GM21576 (cell line): Measurements from ENCODE around the gene KCNF1.

Experiments used
- ATAC-seq: cut with Tn5 transposase; IDR thresholded peaks from one replicate; pipeline ENCODE4 v1.9.1; 2021; ENCODE audit warnings: mild to moderate bottlenecking, moderate library complexity; ENCODE audit not compliant: unreplicated experiment

Gene KCNF1

GRCh38 chr2:10901160-10901939 lies 10.4 kb upstream of the KCNF1 start:
- ATAC-seq = no peak

GRCh38 chr2:10903861-10904210 lies 7.9 kb upstream of the KCNF1 start:
- ATAC-seq = no peak

GRCh38 chr2:10904455-10904854 lies 7.3 kb upstream of the KCNF1 start:
- ATAC-seq = no peak

DNA sequence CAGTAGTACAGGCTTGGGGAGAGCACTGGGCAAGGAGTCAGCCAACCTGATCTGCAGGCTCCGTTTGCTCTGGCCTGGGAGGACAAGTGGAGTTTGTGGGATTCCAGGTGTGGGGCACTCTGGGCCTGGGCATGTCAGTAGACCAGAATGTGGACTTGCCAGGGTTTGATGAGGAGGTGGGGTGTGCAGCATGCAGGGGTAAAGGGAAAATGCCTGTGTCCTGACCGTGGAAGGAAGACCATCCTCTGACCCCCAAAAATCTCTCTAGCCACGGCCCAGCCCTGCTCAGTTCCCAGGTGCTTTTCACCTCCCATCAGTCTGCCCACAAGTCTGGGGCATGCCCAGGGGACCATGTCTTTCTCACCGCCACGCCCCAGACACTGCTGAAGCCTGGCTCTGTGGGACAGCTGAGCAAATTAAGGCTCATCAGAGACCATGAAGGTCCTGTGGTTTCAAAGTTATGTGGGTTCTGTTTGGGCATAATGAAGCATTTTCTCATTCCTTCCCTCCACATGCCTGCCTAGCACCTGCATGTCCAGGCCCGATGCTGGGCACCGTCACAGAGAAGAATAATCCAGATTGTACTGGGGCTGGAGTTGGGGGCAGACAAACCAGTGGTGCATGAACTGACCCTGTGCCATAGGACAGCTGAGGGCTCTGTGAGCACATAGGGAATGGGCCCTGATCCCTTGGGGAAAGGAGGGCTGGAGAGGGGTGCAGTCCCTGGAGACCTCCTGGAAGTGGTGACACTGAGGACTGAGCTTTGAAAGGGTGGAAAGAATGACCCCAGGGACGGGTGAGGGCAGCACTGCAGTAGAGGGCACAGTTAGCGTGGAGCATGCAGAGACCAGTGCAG lies 6.5 kb upstream of the KCNF1 start:
- ATAC-seq = no peak

DNA sequence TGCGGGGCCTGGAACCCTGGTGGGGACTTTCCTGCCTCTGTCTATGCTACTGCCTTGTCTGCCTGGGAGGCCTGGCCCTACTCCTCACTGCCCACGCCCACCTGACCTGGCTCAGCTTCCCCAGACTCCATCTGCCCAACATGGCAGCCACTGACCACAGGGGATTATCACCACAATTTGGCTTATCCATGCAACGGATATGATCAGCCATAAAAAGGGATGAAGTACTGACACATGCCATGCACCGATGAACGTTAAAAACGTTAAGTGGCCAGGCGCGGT lies 5.9 kb upstream of the KCNF1 start:
- no peak for ATAC-seq

DNA sequence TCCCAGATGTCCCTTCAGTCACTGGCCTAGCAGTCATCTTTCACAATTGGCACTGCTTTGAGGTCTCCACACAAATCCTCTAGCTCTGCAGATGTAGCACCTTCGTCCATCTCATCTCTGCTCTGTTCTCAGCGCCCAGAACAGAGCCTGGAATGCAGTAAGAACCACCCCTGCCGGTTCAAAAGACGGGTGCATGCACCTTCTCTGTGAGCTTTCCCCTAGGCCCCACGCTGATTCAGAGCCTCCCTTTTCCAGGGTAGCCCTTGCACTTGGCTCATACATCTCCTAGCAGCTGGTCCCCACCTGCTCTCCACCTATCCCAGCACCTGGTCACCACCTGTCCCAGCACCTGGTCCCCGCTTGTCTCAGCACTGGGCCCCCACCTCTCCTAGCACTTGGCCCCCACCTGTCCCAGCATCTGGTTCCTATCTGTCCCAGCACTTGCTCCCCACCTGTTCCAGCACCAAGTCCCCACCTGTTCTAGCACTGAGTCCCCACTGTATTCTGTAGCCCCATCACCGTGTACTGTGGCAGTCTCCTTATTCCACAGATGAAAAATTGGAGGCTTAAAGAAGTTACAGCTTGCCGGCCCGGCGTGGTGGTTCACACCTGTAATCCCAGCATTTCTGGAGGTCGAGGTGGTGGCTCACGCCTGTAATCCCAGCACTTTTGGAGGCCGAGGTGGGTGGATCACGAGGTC lies 4.7 kb upstream of the KCNF1 start:
- ATAC-seq = no peak

GRCh38 chr2:10908195-10908594 lies 3.5 kb upstream of the KCNF1 start:
- no peak for ATAC-seq

- no peak for ATAC-seq
Measured at GRCh38 chr2:10909050-10909995, 2.4 kb upstream of the KCNF1 start.

DNA sequence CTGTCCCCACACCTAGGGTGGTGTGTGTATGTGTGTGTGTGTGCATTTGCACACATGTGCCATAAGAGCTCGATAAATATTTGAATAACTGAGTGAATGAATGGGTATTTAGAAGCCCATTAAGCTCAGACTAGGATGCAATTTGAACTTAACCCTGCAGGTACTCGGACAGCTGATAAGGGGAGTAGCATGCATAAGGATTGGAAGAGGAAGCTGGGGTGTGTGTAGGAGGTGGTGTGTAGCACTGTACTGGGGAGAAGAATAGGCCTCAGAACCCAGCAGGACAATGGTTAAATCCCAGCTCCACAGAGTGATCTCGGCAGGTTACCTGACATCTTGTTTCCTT lies 1.8 kb upstream of the KCNF1 start:
- ATAC-seq = no peak

DNA sequence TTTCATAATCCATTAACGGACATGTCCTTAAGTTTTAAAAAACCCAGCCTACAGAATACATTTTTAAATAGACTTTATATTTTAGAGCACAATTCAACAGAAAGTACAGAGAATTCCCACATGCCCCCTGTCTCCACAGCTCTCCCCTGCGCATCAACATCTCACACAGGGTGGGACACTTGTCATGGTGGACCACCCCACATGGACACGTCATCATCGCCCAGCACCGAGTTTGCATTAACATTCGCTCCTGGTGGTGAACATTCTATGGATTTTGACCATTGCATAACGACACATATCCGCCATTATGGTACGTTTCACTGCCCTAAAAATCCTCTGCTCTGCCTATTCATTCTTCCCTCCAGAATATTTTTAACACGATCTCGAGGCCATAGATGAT lies 1.1 kb upstream of the KCNF1 start:
- no peak for ATAC-seq

DNA sequence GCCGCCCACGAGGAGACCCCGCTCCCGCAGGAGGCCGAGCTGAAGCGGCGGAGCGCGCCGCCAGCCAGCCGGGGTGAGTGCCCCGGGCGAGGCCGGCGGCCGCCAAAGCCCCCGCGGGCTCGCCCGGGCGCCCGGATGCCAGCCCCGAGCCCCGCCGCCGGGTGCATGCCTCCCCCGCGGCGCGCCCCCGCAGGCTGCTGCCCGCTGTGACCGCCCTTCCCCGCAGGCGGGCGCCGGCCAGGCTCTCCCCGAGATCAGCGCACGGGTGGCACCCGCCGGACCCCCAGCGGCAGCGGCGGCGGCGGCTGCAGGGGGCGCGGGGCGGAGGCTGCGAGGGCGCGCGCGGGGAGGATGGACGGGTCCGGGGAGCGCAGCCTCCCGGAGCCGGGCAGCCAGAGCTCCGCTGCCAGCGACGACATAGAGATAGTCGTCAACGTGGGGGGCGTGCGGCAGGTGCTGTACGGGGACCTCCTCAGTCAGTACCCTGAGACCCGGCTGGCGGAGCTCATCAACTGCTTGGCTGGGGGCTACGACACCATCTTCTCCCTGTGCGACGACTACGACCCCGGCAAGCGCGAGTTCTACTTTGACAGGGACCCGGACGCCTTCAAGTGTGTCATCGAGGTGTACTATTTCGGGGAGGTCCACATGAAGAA lies 470 bp downstream of the KCNF1 start:
- no peak for ATAC-seq

DNA sequence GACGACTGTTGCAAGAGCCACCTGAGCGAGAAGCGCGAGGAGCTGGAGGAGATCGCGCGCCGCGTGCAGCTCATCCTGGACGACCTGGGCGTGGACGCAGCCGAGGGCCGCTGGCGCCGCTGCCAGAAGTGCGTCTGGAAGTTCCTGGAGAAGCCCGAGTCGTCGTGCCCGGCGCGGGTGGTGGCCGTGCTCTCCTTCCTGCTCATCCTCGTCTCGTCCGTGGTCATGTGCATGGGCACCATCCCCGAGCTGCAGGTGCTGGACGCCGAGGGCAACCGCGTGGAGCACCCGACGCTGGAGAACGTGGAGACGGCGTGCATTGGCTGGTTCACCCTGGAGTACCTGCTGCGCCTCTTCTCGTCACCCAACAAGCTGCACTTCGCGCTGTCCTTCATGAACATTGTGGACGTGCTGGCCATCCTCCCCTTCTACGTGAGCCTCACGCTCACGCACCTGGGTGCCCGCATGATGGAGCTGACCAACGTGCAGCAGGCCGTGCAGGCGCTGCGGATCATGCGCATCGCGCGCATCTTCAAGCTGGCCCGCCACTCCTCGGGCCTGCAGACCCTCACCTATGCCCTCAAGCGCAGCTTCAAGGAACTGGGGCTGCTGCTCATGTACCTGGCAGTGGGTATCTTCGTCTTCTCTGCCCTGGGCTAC lies 1.2 kb downstream of the KCNF1 start:
- ATAC-seq = no peak

DNA sequence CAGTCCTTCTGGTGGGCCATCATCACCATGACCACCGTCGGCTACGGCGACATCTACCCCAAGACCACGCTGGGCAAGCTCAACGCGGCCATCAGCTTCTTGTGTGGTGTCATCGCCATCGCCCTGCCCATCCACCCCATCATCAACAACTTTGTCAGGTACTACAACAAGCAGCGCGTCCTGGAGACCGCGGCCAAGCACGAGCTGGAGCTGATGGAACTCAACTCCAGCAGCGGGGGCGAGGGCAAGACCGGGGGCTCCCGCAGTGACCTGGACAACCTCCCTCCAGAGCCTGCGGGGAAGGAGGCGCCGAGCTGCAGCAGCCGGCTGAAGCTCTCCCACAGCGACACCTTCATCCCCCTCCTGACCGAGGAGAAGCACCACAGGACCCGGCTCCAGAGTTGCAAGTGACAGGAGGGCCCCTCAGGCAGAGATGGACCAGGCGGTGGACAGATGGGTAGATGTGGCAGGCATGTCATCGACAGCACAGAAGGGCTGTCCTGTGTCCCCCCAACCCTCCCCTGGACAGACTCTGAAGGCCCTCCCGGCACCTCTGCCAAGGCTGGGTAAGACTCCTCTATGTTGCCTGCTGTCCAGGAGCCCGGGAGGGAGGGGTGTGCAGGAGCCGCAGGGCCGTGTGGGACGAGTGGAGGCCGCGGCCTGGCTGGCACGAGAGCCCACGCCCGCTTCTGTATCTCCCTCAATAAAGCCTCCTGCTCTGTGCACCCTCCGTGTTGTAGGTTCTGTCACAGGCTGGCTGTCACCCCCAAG lies 2.0 kb downstream of the KCNF1 start:
- no peak for ATAC-seq

DNA sequence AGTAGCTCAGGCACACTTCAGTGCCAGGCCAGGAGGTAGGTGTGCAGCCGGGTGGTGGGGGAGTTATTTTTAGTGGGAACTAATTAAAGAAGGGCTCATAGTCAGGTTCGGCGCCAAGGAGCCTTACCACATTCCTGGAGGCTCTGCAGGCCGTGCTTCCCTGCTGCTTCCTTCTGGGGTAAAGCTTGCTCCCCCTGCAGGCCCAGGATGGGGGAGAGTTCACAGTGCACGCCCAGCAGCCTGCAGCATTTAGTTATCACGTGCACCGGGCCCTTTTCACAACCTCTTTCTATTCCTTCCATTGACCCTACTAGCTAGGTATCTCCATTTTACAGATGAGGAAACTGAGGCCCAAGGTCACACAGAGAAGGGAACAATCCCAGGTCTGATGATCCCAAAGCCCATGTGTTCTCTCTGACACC lies 2.5 kb downstream of the KCNF1 start:
- ATAC-seq = no peak

DNA sequence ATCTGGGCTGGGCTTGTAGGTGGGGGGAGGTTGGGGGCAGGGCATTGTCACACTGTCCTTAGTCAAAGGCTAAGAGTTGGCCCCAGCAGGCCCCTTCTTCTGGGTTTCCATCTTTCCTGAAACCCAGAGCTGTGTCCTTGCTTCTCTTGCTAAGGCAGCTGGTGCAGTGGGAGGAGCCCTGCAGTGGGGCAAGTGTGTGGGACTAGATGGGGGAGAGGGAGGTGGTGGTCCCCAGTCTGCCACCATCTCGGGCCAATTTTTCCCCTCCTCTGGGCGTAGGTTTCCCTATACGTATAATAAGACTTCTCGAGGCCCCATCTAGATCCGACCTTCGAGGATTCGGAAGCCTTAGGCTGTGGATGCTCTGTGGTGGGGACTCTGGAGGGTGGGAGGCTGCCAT lies 3.5 kb downstream of the KCNF1 start:
- ATAC-seq = no peak

DNA sequence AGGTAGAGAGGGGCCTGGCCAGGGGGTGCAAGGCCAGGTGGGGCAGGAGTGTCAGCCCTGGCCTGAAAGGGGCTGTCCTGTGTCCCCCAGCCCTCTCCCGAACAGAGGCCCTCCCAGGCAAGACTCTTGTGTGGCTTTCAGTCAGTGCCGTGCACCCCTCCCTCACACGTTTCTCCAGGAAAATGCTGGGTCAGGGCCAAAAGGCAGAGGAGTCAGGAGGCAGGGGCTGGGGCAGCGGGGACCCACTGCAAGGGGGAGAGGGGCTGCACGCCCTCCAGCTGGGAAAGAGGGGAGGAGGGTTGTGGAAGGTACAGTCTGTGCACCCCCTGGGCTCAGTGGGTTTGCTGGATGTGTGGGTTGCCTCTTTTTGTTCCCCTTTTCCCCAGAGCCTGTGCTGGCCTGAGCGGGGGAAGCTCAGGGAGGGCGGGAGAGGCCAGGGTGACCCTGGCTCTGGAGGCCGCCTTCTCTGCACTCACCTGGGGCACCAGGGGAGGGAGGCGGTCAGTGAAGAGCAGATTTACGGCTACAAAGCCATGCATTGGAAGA lies 4.1 kb downstream of the KCNF1 start:
- ATAC-seq = no peak

GRCh38 chr2:10916953-10917352 lies 5.2 kb downstream of the KCNF1 start:
- no peak for ATAC-seq

DNA sequence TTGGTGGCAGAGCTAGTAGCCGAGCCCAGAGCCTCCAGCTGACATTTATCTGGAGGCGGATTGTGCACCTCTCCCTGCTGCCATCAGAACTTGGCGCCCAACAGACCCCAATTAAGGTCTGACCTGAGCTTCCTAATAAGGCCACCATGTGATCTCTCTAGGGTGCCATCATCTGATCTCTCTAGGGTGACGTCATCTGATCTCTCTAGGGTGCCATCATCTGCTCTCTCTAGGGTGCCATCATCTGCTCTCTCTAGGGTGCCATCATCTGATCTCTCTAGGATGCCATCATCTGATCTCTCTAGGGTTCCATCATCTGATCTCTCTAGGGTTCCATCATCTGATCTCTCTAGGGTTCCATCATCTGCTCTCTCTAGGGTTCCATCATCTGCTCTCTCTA lies 6.2 kb downstream of the KCNF1 start:
- no peak for ATAC-seq
